HFF-Myc (cell line): Measurements from ENCODE around the gene GATM.

Experiments
- DNase-seq: peaks from one replicate; pipeline ENCODE4 v3.0.0-alpha.2; 2011; ENCODE audit warnings: low read depth; ENCODE audit errors: extremely low read depth
- H3K4me3 ChIP-seq: replicated peaks from 2 replicates; pipeline ENCODE4 v1.5.1; 2011; ENCODE audit warnings: low read depth, mild to moderate bottlenecking, control low read depth, low read length
- CTCF ChIP-seq: IDR thresholded peaks from 2 replicates; pipeline ENCODE4 v1.5.1; 2012; ENCODE audit warnings: mild to moderate bottlenecking, low read depth, low read length, control low read depth; ENCODE audit errors: missing control alignments

The GATM gene

GRCh38 chr15:45331972-45332371 lies 46.4 kb downstream of the GATM start:
- TF ChIP-seq CTCF = no peak
- no peak overlapping the region for H3K4me3 ChIP-seq
- DNase-seq = no peak

- no peak for DNase-seq
- no peak for TF ChIP-seq CTCF
- H3K4me3 ChIP-seq = no peak overlapping the region
Measured at GRCh38 chr15:45328663-45329062, 49.7 kb downstream of the GATM start.

GRCh38 chr15:45326741-45327140 lies 51.6 kb downstream of the GATM start:
- no peak for DNase-seq
- no peak overlapping the region for H3K4me3 ChIP-seq
- TF ChIP-seq CTCF = no peak

GRCh38 chr15:45326280-45326679 lies 52.1 kb downstream of the GATM start:
- DNase-seq = no peak
- H3K4me3 ChIP-seq = no peak overlapping the region
- TF ChIP-seq CTCF = no peak

- no peak overlapping the region for H3K4me3 ChIP-seq
- DNase-seq = no peak
- no peak for TF ChIP-seq CTCF
Measured at GRCh38 chr15:45320581-45321205, 57.7 kb downstream of the GATM start.

- no peak for TF ChIP-seq CTCF
- DNase-seq = no peak
- H3K4me3 ChIP-seq = no peak overlapping the region
Measured at GRCh38 chr15:45319472-45320214, 58.7 kb downstream of the GATM start.
